Neural cell (in vitro differentiated cells): ENCODE data around the gene XYLT2. TPM values are rescaled to one million over a fixed set of nuclear protein-coding genes. Genes with fewer than 3 reads are reported as not detected.

ENCODE experiments used
- H2AFZ ChIP-seq: fragments of 200-600, 300-800 bp; sonication (generic), shearing (Covaris generic); 2 replicates; pipeline ENCODE4 v1.6.0; 2014; ENCODE audit warnings: low read depth, mild to moderate bottlenecking, antibody characterized with exemption, low read length, moderate library complexity
- H3F3A ChIP-seq: fragments of 200-600 bp; shearing (Covaris generic); 2 replicates; pipeline ENCODE4 v1.6.1; 2016; ENCODE audit warnings: mild to moderate bottlenecking, moderate library complexity, mixed read lengths, antibody characterized with exemption, low read length; ENCODE audit not compliant: insufficient read depth, poor library complexity, severe bottlenecking
- H3K27ac ChIP-seq: fragments of 200-600, 300-800 bp; sonication (generic), shearing (Covaris generic); 2 replicates; pipeline ENCODE4 v1.5.1; 2014; ENCODE audit warnings: mild to moderate bottlenecking, low read length, moderate library complexity
- H3K27me3 ChIP-seq: fragments of 300-800, 200-600 bp; sonication (generic), shearing (Covaris generic); 2 replicates; pipeline ENCODE4 v1.6.0; 2014; ENCODE audit warnings: mild to moderate bottlenecking, low read depth, low read length, moderate library complexity; ENCODE audit not compliant: insufficient read depth
- H3K36me3 ChIP-seq: fragments of 300-800, 200-600 bp; sonication (generic), shearing (Covaris generic); 2 replicates; pipeline ENCODE4 v1.5.1; 2014; ENCODE audit warnings: mild to moderate bottlenecking, antibody characterized with exemption, low read length, moderate library complexity; ENCODE audit not compliant: insufficient read depth
- H3K4me2 ChIP-seq: fragments of 300-800, 200-600 bp; sonication (generic), shearing (Covaris generic); 2 replicates; pipeline ENCODE4 v1.6.0; 2014; ENCODE audit warnings: mild to moderate bottlenecking, low read length
- H3K4me3 ChIP-seq: fragments of 300-800, 200-600 bp; sonication (generic), shearing (Covaris generic); 2 replicates; pipeline ENCODE4 v1.5.1; 2014; ENCODE audit warnings: mild to moderate bottlenecking, low read length, moderate library complexity
- H3K79me2 ChIP-seq: fragments of 200-600 bp; shearing (Covaris generic); replicated peaks from 2 replicates; pipeline ENCODE4 v1.6.0; 2014; ENCODE audit warnings: mild to moderate bottlenecking, low read length, moderate library complexity; ENCODE audit not compliant: insufficient read depth
- H3K9ac ChIP-seq: fragments of 300-800, 200-600 bp; sonication (generic), shearing (Covaris generic); 2 replicates; pipeline ENCODE4 v1.6.1; 2016; ENCODE audit warnings: mild to moderate bottlenecking, low read length, mixed read lengths
- H3K9me2 ChIP-seq: fragments of 200-600 bp; shearing (Covaris generic); 2 replicates; pipeline ENCODE4 v1.6.1; 2016; ENCODE audit warnings: mild to moderate bottlenecking, low read length, mixed read lengths; ENCODE audit not compliant: insufficient read depth
- H3K9me3 ChIP-seq: fragments of 200-600, 300-800 bp; sonication (generic), shearing (Covaris generic); 2 replicates; pipeline ENCODE4 v1.6.1; 2016; ENCODE audit warnings: mild to moderate bottlenecking, mixed run types, low read length, moderate library complexity, mixed read lengths
- H4K20me1 ChIP-seq: fragments of 200-600 bp; shearing (Covaris generic); 2 replicates; pipeline ENCODE4 v1.6.1; 2016; ENCODE audit warnings: mild to moderate bottlenecking, mixed run types; ENCODE audit not compliant: insufficient read depth
- CTCF ChIP-seq: fragments of 450-650 bp; IDR thresholded peaks from 2 replicates; pipeline ENCODE4 v1.5.1; 2014; ENCODE audit warnings: antibody characterized with exemption, mild to moderate bottlenecking, moderate library complexity; ENCODE audit not compliant: poor library complexity, severe bottlenecking
- EP300 ChIP-seq: fragments of 450-650 bp; conservative IDR thresholded peaks from 2 replicates; pipeline ENCODE4 v1.6.1; 2014; ENCODE audit warnings: antibody characterized with exemption, mild to moderate bottlenecking, moderate library complexity; ENCODE audit not compliant: poor library complexity, severe bottlenecking
- EZH2 ChIP-seq: fragments of 200-600, 300-800 bp; shearing (Covaris generic), sonication (generic); IDR thresholded peaks from 2 replicates; pipeline ENCODE4 v1.6.1; 2014; ENCODE audit warnings: antibody characterized with exemption, low read length, borderline replicate concordance, mild to moderate bottlenecking; ENCODE audit not compliant: insufficient read depth, poor library complexity, severe bottlenecking
- MXI1 ChIP-seq: fragments of 450-650 bp; conservative IDR thresholded peaks from 2 replicates; pipeline ENCODE4 v1.6.1; 2014; ENCODE audit warnings: antibody characterized with exemption, mild to moderate bottlenecking; ENCODE audit not compliant: poor library complexity, severe bottlenecking
- POLR2AphosphoS5 ChIP-seq: IDR thresholded peaks from 2 replicates; pipeline ENCODE4 v1.6.1; 2012
- RAD21 ChIP-seq: fragments of 450-650 bp; conservative IDR thresholded peaks from 2 replicates; pipeline ENCODE4 v1.6.1; 2014; ENCODE audit warnings: antibody characterized with exemption, mild to moderate bottlenecking, moderate library complexity
- REST ChIP-seq: IDR thresholded peaks from 2 replicates; pipeline ENCODE4 v1.6.1; 2012; ENCODE audit warnings: borderline replicate concordance
- SMC3 ChIP-seq: fragments of 450-650 bp; conservative IDR thresholded peaks from 2 replicates; pipeline ENCODE4 v1.6.1; 2014; ENCODE audit warnings: antibody characterized with exemption, mild to moderate bottlenecking, moderate library complexity; ENCODE audit not compliant: poor library complexity
- TAF1 ChIP-seq: IDR thresholded peaks from 2 replicates; pipeline ENCODE4 v1.6.1; 2012; ENCODE audit warnings: low read depth
- polyA plus RNA-seq: library from polyadenylated mRNA; depleted of rRNA; stranded (reverse); fragments of >200 nt; gene quantifications from 2 replicates; pipeline ENCODE4 v1.2.3, GENCODE V29; 2014

The XYLT2 gene
- polyA plus RNA-seq, 1 donor from 2014 or later = 6.9 TPM

GRCh38 chr17:50326831-50327364 is 19.0 kb upstream of the XYLT2 start:
- no peaks in the 10 kb centered on the region for H4K20me1 ChIP-seq
- no peak overlapping the region for H3K4me3 ChIP-seq
- no peaks in the 10 kb centered on the region for H3K9me3 ChIP-seq
- H3K4me2 ChIP-seq = no peak overlapping the region
- no peak overlapping the region for H3K27ac ChIP-seq
- H3K36me3 ChIP-seq = no peaks in the 10 kb centered on the region
- H3K79me2 ChIP-seq = no peaks in the 10 kb centered on the region
- no peaks in the 10 kb centered on the region for H3K27me3 ChIP-seq
- no peak overlapping the region for H2AFZ ChIP-seq
- no peak overlapping the region for H3K9ac ChIP-seq
- TF ChIP-seq SMC3 (no peak), CTCF (no peak), EP300 (no peak), RAD21 (no peak), TAF1 (no peak), MXI1 (no peak), POLR2AphosphoS5 (no peak), EZH2 (no peak)
- H3F3A ChIP-seq = no peaks in the 10 kb centered on the region
- H3K9me2 ChIP-seq = no peaks in the 10 kb centered on the region

- no peaks in the 10 kb centered on the region for H3K9me2 ChIP-seq
- no peaks in the 10 kb centered on the region for H3K36me3 ChIP-seq
- no peaks in the 10 kb centered on the region for H3F3A ChIP-seq
- H3K27ac ChIP-seq = no peak overlapping the region
- no peaks in the 10 kb centered on the region for H4K20me1 ChIP-seq
- no peaks in the 10 kb centered on the region for H3K9me3 ChIP-seq
- H3K27me3 ChIP-seq = no peaks in the 10 kb centered on the region
- TF ChIP-seq MXI1 = no peak
- TF ChIP-seq TAF1 = no peak
- TF ChIP-seq CTCF = no peak
- no peak for TF ChIP-seq SMC3
- TF ChIP-seq REST = no peak
- TF ChIP-seq POLR2AphosphoS5 = no peak
- TF ChIP-seq EP300 = no peak
- no peak for TF ChIP-seq RAD21
- no peak for TF ChIP-seq EZH2
- H3K9ac ChIP-seq = no peak overlapping the region
- no peak overlapping the region for H3K4me3 ChIP-seq
- no peaks in the 10 kb centered on the region for H3K79me2 ChIP-seq
- no peak overlapping the region for H3K4me2 ChIP-seq
- H2AFZ ChIP-seq = no peak overlapping the region
Measured at GRCh38 chr17:50328363-50329325, 17.3 kb upstream of the XYLT2 start.
